HG03460 (cell line): Measurements from ENCODE around the gene RAET1L.
A peak's percentile ranks its signal among the peaks of the same experiment; 100 is the strongest.
"Not testable (repeated sequence)": the region's sequence is repeated elsewhere in the genome, so short reads cannot be mapped to it uniquely, and the experiment has no call there.

Experiments
- ATAC-seq: cut with Tn5 transposase; IDR thresholded peaks from one replicate; pipeline ENCODE4 v1.9.1; 2021; ENCODE audit not compliant: unreplicated experiment

Gene RAET1L

GRCh38 chr6:150025201-150025917, at the start of gene RAET1L:
Gene RAET1L, minus strand, starts transcription at chr6:150025532. Its CDS starts 61 bp downstream, at chr6:150025471.
- no peak for ATAC-seq

- ATAC-seq, result no peak
These were observed 49.7 kb upstream of the RAET1L start for GRCh38 chr6:150075034-150075421.

- not testable (repeated sequence) for ATAC-seq
These were observed 49.2 kb upstream of the RAET1L start for GRCh38 chr6:150074396-150075033.

GRCh38 chr6:150072201-150072600, 46.9 kb upstream of the RAET1L start:
- no peak for ATAC-seq

- no peak for ATAC-seq
These were observed 45.0 kb upstream of the RAET1L start for GRCh38 chr6:150070236-150070818.

- ATAC-seq, result no peak
These were observed 44.4 kb upstream of the RAET1L start for GRCh38 chr6:150069706-150070105.

- peak; percentile 74 for ATAC-seq
These were observed 43.7 kb upstream of the RAET1L start, which contains the start of gene ULBP3 for GRCh38 chr6:150068720-150069648. Gene ULBP3, minus strand, starts transcription at chr6:150069121. Its CDS starts 55 bp downstream, at chr6:150069066.

- no peak for ATAC-seq
These were observed 42.8 kb upstream of the RAET1L start for GRCh38 chr6:150068151-150068550.

- no peak for ATAC-seq
These were observed 39.8 kb upstream of the RAET1L start for GRCh38 chr6:150065083-150065482.

GRCh38 chr6:150063640-150064039, 38.3 kb upstream of the RAET1L start:
- no peak for ATAC-seq

- not testable (repeated sequence) for ATAC-seq
These were observed 34.6 kb upstream of the RAET1L start for GRCh38 chr6:150059973-150060372.

GRCh38 chr6:150058986-150059385, 33.7 kb upstream of the RAET1L start:
- ATAC-seq, result no peak

GRCh38 chr6:150058231-150058792, 33.0 kb upstream of the RAET1L start:
- ATAC-seq, result no peak

GRCh38 chr6:150057501-150057951, 32.2 kb upstream of the RAET1L start:
- no peak for ATAC-seq

- no peak for ATAC-seq
These were observed 31.6 kb upstream of the RAET1L start for GRCh38 chr6:150056916-150057315.

GRCh38 chr6:150056156-150056555, 30.8 kb upstream of the RAET1L start:
- no peak for ATAC-seq

GRCh38 chr6:150055131-150055530, 29.8 kb upstream of the RAET1L start:
- no peak for ATAC-seq

GRCh38 chr6:150053450-150053849, 28.1 kb upstream of the RAET1L start:
- no peak for ATAC-seq

GRCh38 chr6:150050846-150051245, 25.5 kb upstream of the RAET1L start:
- no peak for ATAC-seq

GRCh38 chr6:150048099-150048498, 22.8 kb upstream of the RAET1L start:
- ATAC-seq, result no peak

GRCh38 chr6:150046943-150047342, 21.6 kb upstream of the RAET1L start:
- no peak for ATAC-seq
